Lower leg skin (tissue), 4 donors: ENCODE data around the gene TM7SF3. TPM values are rescaled to one million over a fixed set of nuclear protein-coding genes. Genes with fewer than 3 reads are reported as not detected.

Experiments
- DNase-seq, 2 donors: peaks; one replicate each; pipeline ENCODE4 v3.0.0-alpha.2; 2019; ENCODE audit warnings: low spot score in 2 of 2
- H3K4me3 ChIP-seq: fragments of 200-600 bp; sonication (generic); 2 replicates; pipeline ENCODE4 v1.5.1; 2017; ENCODE audit warnings: mild to moderate bottlenecking, low read depth; ENCODE audit not compliant: poor library complexity, severe bottlenecking
- POLR2A ChIP-seq, 2 donors: fragments of 450-650 bp; IDR thresholded peaks; one replicate each; pipeline ENCODE4 v1.6.1; 2016 to 2017; ENCODE audit warnings: antibody characterized with exemption in 2 of 2, mild to moderate bottlenecking in 1 of 2, moderate library complexity in 1 of 2
- WGBS, 2 donors: methylation state at CpG; one replicate each; pipeline ENCODE4 v1.1.5; 2018; 5-methylcytosine and 5-hydroxymethylcytosine counted together
- intact Hi-C: fragments of 100-400 bp; cut with DNase I; formaldehyde crosslinking; loops from one replicate; pipeline ENCODE4 v1.15.0; 2023; ENCODE audit warnings: low total_unique reads
- total RNA-seq, 4 donors: library from RNA; depleted of rRNA; stranded (reverse); fragments of >200 nt; gene quantifications; one replicate each; pipeline ENCODE4 v1.1.0, GENCODE V29; 2016
- TF ChIP-seq, protein P1 (sequence below), 3 donors: fragments of 450-650 bp; IDR thresholded peaks; one replicate each; pipeline ENCODE4 v1.5.1; 2016; ENCODE audit warnings: antibody characterized with exemption in 3 of 3, mild to moderate bottlenecking in 3 of 3, moderate library complexity in 2 of 3

TM7SF3 gene
- total RNA-seq, 4 donors from 2014 or later, result 36.7 to 158 (median 83.9) TPM

DNA sequence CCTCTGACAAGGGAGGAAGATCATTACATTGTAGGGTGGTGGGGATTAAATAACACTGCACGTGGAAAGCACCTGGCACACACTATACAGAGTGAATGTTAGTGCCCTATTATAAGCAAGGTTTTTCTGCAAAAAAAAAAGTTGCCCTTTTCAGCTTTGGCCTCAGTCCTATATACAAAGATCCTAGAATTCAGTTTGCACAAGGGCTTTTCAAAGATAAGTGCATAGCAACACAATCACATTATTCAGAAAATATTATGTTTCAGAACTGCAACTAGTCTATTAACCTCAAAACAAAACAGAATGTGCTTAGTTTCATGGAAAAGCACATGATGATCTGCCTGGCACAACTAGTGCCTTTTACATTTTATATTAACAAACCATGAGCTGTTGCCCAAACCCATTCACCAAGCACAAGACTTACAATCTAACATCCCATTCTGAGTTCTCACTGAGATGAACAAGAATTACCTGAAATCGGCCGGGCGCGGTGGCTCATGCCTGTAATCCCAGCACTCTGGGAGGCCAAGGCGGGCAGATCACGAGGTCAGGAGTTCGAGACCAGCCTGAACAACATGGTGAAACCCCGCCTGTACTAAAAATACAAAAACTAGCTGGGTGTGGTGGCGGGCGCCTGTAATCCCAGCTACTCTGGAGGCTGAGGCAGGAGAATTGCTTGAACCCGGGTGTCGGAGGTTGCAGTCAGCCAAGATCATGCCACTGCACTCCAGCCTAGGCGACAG, 1.8 kb downstream of the TM7SF3 start:
- WGBS, 2 donors, result 54 to 63% methylated on average over 14 of the region's 14 CpGs
- H3K4me3 ChIP-seq, result no peak overlapping the region
- TF ChIP-seq, protein P1, sequence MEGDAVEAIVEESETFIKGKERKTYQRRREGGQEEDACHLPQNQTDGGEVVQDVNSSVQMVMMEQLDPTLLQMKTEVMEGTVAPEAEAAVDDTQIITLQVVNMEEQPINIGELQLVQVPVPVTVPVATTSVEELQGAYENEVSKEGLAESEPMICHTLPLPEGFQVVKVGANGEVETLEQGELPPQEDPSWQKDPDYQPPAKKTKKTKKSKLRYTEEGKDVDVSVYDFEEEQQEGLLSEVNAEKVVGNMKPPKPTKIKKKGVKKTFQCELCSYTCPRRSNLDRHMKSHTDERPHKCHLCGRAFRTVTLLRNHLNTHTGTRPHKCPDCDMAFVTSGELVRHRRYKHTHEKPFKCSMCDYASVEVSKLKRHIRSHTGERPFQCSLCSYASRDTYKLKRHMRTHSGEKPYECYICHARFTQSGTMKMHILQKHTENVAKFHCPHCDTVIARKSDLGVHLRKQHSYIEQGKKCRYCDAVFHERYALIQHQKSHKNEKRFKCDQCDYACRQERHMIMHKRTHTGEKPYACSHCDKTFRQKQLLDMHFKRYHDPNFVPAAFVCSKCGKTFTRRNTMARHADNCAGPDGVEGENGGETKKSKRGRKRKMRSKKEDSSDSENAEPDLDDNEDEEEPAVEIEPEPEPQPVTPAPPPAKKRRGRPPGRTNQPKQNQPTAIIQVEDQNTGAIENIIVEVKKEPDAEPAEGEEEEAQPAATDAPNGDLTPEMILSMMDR (IDR thresholded peaks at IDR 0.05), result no peak
- no peak for TF ChIP-seq POLR2A (IDR thresholded peaks at IDR 0.05)
- intact Hi-C loops, result no loop called here
- no peak for DNase-seq

DNA sequence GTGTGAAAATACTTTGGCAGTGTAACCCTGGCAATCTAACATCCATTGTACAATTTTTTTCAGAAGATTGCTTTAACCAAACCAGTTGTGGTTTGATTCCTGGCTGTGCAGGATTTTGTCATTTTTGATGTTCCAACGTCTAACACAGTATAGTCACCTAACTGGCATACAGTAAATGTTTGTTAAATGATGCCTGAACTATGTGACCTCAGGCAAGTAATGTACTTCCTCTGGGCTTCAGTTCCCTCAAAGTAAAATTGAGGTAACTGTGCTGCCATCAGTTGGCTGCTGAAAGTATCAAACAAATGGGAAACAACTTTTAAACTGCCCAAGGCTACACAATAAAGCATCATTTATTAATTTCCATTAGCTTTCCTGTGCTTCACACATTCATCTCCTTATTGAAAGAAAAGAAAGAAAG, 4.3 kb downstream of the TM7SF3 start:
- intact Hi-C loops, result no loop called here
- 21 to 33% methylated on average over 1 of the region's 1 CpG for WGBS, 2 donors
- H3K4me3 ChIP-seq, result no peak overlapping the region
- TF ChIP-seq, protein P1 (IDR thresholded peaks at IDR 0.05), result no peak
- TF ChIP-seq POLR2A (IDR thresholded peaks at IDR 0.05), result no peak
- no peak for DNase-seq

DNA sequence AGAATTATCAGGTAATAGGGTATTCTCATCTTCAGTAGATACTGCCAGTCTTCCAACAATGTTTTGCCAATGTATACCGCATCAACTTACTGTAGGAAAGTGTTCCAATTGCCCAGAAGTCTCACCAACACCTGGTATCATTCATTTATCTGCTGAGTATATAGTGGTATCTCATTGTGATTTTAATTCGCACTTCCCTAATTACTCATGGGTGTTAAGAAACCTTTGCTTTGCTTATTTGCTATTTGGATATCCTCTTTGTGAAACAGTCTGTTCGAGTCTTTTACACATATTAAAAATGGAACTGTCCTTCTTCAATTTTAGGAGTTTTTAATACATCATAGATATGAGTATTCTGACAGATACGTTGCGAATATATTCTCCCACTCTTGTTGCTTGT, 6.1 kb downstream of the TM7SF3 start:
- intact Hi-C loops, result no loop called here
- TF ChIP-seq, protein P1 (IDR thresholded peaks at IDR 0.05), result no peak
- TF ChIP-seq POLR2A (IDR thresholded peaks at IDR 0.05), result no peak
- no peak overlapping the region for H3K4me3 ChIP-seq
- WGBS, 2 donors, result 79 to 80% methylated on average over 5 of the region's 5 CpGs
- DNase-seq, result no peak

DNA sequence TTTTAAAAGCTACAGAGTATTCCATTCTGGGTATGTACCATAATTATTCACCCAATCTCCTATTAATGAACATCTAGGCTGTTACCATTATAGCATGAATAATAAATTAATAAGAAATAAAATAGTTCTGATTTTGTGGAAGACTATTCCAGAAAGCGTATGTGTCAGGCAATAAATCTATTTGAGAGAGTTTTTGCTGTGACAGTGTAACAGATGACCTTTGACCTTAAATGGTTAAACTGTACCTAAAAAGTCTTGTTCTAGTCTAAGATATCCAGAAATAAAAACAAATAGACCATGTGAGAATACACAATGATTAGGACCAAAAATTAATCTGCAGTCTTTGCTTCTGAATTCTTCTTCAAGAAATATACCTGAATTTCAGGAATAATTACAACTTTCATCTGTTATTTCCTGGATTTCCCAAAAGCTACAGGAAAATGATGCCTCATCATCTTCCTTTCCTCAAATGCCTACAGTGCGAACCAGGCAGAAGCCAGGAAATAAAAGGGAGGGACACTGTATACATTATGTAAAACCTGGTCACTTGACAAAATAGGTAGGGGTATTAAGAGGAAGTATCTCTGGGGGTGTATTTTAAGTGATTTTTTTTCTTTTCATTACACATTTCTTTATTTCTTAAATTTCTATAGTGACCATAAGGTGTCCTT, 7.3 kb downstream of the TM7SF3 start:
- intact Hi-C loops, result no loop called here
- no peak for TF ChIP-seq POLR2A (IDR thresholded peaks at IDR 0.05)
- TF ChIP-seq, protein P1 (IDR thresholded peaks at IDR 0.05), result no peak
- WGBS, 2 donors, result 81 to 84% methylated on average over 2 of the region's 2 CpGs

DNA sequence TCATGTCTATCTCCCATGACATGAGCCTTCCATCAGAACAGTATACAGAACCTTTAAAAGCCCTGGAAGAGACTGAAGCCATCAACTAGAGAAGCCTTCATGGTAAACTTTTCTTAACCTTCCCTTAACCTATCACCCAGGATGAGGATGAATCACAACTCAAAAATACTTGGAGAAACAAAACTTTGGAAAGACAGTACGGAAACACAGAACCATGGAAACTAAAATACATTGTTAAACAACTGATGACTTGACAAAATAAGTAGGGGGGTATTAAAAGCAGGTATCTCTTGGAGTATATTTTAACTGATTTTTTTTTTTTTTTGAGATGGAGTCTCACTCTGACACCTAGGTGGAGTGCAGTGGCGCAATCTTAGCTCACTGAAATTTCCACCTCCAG, 8.7 kb downstream of the TM7SF3 start:
- WGBS, 2 donors, result 80 to 91% methylated on average over 2 of the region's 2 CpGs
- no peak overlapping the region for H3K4me3 ChIP-seq
- TF ChIP-seq, protein P1 (IDR thresholded peaks at IDR 0.05), result no peak
- no peak for TF ChIP-seq POLR2A (IDR thresholded peaks at IDR 0.05)
- intact Hi-C loops, result no loop called here
- DNase-seq, result no peak

More for the DNA sequence above, 7.3 kb downstream of the TM7SF3 start:
- no peak overlapping the region for H3K4me3 ChIP-seq
- DNase-seq, result no peak
